Psoas muscle (tissue), 8 donors: ENCODE data around the gene BORCS6. TPM values are rescaled to one million over a fixed set of nuclear protein-coding genes. Genes with fewer than 3 reads are reported as not detected.

Experiments
- ATAC-seq, 4 donors: fragments of 200-7000 bp; cut with Tn5 transposase; one replicate each; pipeline ENCODE4 v1.9.1; 2020; ENCODE audit warnings: moderate library complexity in 3 of 4, mild to moderate bottlenecking in 2 of 4
- DNase-seq, 2 donors: peaks; one replicate each; pipeline ENCODE4 v3.0.0-alpha.2; 2020
- H3K27ac ChIP-seq: fragments of 200-600 bp; one replicate; pipeline ENCODE4 v1.8.0; 2022
- H3K27me3 ChIP-seq, 3 donors: fragments of 200-600 bp in 1 of 3; one replicate each; pipeline versions ENCODE4 v1.6.1 to v1.8.0; 2013 to 2022; ENCODE audit warnings: low read length in 2 of 3, mild to moderate bottlenecking in 2 of 3, moderate library complexity in 1 of 3; ENCODE audit not compliant: insufficient read depth in 3 of 3
- H3K36me3 ChIP-seq, 2 donors: fragments of 200-600 bp in 1 of 2; one replicate each; pipeline versions ENCODE4 v1.6.1 to v1.8.0; 2013 to 2022; ENCODE audit warnings: low read depth in 1 of 2, mild to moderate bottlenecking in 1 of 2, moderate library complexity in 1 of 2; ENCODE audit not compliant: insufficient read depth in 1 of 2
- H3K4me1 ChIP-seq: fragments of 200-600 bp; one replicate; pipeline ENCODE4 v1.8.0; 2022
- H3K4me3 ChIP-seq: fragments of 200-600 bp; one replicate; pipeline ENCODE4 v1.8.0; 2022; ENCODE audit warnings: mild to moderate bottlenecking
- H3K9me3 ChIP-seq: fragments of 200-600 bp; one replicate; pipeline ENCODE4 v1.8.0; 2022
- WGBS, 3 donors: extraction: QIAGEN DNeasy Blood & Tissue Kit; methylation state at CpG; one replicate each; pipeline versions ENCODE4 v1.1.6 to v1.1.7; 2013; 5-methylcytosine and 5-hydroxymethylcytosine counted together
- intact Hi-C, 2 donors: fragments of 100-400 bp; cut with DNase I; formaldehyde crosslinking; loops; one replicate each; pipeline versions ENCODE4 v1.11.0 to v1.14.2; 2022
- polyA plus RNA-seq, 3 donors: library from polyadenylated mRNA; stranded (reverse); fragments of 200-250 nt; gene quantifications; one replicate each; pipeline ENCODE4 v1.2.3, GENCODE V29; 2013
- total RNA-seq, 4 donors: library from RNA; stranded (reverse); fragmentation: NEBNext Ultra II Directional in 2 of 4; extraction: Animal tissue kit (Norgen Biotek cat#: 25700) in 2 of 4; gene quantifications; one replicate each; pipeline versions ENCODE4 v1.2.1 to v1.2.4, GENCODE V29; 2021 to 2023
- TF ChIP-seq, protein P1 (sequence below): fragments of 200-600 bp; IDR thresholded peaks from one replicate; pipeline ENCODE4 v1.8.0; 2022; ENCODE audit warnings: antibody characterized with exemption
- donor health status: healthy with polysubstance abuse.
- donor health status: DM: no; HTN: no; CAD: no; lungs with moderate emphysema.
- donor health status: Bipolar disorder and iron deficiency.
- donor health status: healthy.
- donor health status: DM: yes; HTN: yes; CAD: no.
- donor health status: DM: no; HTN: no; CAD: no.
- donor health status: DM: no; HTN: no; CAD: no.
- donor health status: DM: yes; HTN: yes; CAD: no.

BORCS6 gene
- total and polyA plus RNA-seq, 7 donors: 8.8 to 19.3 (median 11.2) TPM

GRCh38 chr17:8147805-8148404 is 42.1 kb downstream of the BORCS6 start:
- 77 to 90% (median 88%) methylated on average over 10 to 13 of the region's 13 CpGs for WGBS, 3 donors
- Histone ChIP-seq H3K27ac (peak overlapping the region; percentile 100), H3K36me3 (peaks cover 26 to 80% of the 10 kb centered on the region in 2 donors), H3K9me3 (no peaks in the 10 kb centered on the region), H3K4me1 (peaks cover 40% of the 10 kb centered on the region), H3K4me3 (no peak overlapping the region), H3K27me3 (no peaks in the 10 kb centered on the region)
- intact Hi-C loops: loop anchor here in 1 of 2 donors (10.0 kb wide), 1 partner anchor 903 kb away; the partner anchor contains the start of gene GABARAP
- TF ChIP-seq, protein P1, sequence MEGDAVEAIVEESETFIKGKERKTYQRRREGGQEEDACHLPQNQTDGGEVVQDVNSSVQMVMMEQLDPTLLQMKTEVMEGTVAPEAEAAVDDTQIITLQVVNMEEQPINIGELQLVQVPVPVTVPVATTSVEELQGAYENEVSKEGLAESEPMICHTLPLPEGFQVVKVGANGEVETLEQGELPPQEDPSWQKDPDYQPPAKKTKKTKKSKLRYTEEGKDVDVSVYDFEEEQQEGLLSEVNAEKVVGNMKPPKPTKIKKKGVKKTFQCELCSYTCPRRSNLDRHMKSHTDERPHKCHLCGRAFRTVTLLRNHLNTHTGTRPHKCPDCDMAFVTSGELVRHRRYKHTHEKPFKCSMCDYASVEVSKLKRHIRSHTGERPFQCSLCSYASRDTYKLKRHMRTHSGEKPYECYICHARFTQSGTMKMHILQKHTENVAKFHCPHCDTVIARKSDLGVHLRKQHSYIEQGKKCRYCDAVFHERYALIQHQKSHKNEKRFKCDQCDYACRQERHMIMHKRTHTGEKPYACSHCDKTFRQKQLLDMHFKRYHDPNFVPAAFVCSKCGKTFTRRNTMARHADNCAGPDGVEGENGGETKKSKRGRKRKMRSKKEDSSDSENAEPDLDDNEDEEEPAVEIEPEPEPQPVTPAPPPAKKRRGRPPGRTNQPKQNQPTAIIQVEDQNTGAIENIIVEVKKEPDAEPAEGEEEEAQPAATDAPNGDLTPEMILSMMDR: no peak
- DNase-seq (no peak), ATAC-seq (no peak)

GRCh38 chr17:8147141-8147804 is 42.7 kb downstream of the BORCS6 start:
- H3K27ac ChIP-seq: peak overlapping the region; percentile 100
- ATAC-seq (no peak), DNase-seq (peak; percentile 6 to 59)
- peaks cover 37% of the 10 kb centered on the region for H3K4me1 ChIP-seq
- no peak overlapping the region for H3K4me3 ChIP-seq
- H3K9me3 ChIP-seq: no peaks in the 10 kb centered on the region
- H3K36me3 ChIP-seq: peaks cover 30 to 86% of the 10 kb centered on the region in 2 donors
- intact Hi-C loops: loop anchor here in 1 of 2 donors (10.0 kb wide), 1 partner anchor 902 kb away; the partner anchor contains the start of gene GABARAP
- TF ChIP-seq, protein P1: no peak
- no peaks in the 10 kb centered on the region for H3K27me3 ChIP-seq
- WGBS, 3 donors: 81 to 89% (median 81%) methylated on average over 26 of the region's 26 CpGs

DNA sequence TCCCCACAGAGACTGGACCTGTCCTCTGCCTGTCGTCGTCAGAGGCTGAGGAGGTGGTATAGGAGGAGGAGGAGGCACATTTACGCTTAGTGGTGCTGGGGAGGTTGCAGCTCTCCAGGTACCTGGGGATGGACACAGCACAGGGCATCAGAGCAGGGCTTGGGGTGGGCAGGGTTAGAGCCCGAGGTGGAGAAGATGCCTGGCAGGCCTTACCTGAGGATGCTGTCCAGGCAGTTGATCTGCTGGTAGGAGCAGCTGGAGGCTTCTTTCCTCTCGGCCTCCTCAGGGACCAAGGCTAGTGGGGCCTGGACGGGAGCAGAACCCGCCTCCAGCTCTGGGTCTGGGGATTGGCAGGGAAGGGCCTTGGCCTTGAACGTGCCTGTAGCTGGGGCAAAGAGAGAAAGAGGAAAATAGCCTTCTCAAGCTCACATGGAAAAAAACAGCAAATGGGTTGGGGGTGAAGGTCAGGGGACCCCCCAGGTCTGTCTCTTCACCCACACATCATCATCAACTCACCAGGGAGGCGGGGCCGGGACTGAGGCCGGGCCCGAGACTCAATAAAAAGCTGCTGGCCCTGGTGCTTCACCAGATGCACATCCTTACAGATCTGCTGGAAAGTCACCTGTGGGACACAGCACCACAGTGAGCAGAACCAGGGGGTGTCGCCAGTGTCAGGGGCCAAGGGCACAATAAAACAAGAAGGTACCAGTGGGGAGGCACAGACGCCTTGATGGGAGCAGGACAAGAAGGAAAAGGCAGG is 43.4 kb downstream of the BORCS6 start:
- ATAC-seq: no peak
- peak overlapping the region; percentile 100 for H3K27ac ChIP-seq
- H3K4me1 ChIP-seq: peaks cover 43% of the 10 kb centered on the region
- intact Hi-C loops: loop anchor here in 1 of 2 donors (10.0 kb wide), 1 partner anchor 902 kb away; the partner anchor contains the start of gene GABARAP
- DNase-seq: peak in 1 of 2 donors; percentile 12
- TF ChIP-seq, protein P1: no peak
- H3K9me3 ChIP-seq: no peaks in the 10 kb centered on the region
- H3K4me3 ChIP-seq: no peak overlapping the region
- no peaks in the 10 kb centered on the region for H3K27me3 ChIP-seq
- WGBS, 3 donors: 86 to 90% (median 86%) methylated on average over 14 of the region's 14 CpGs
- H3K36me3 ChIP-seq: peaks cover 31 to 93% of the 10 kb centered on the region in 2 donors

GRCh38 chr17:8145811-8146210 is 44.2 kb downstream of the BORCS6 start:
- ATAC-seq (no peak), DNase-seq (peak; percentile 16 to 57)
- TF ChIP-seq, protein P1: no peak
- intact Hi-C loops: loop anchor here in 1 of 2 donors (10.0 kb wide), 1 partner anchor 901 kb away; the partner anchor contains the start of gene GABARAP
- Histone ChIP-seq H3K4me1 (peaks cover 42% of the 10 kb centered on the region), H3K9me3 (no peaks in the 10 kb centered on the region), H3K36me3 (peaks cover 31 to 100% of the 10 kb centered on the region in 2 donors), H3K27ac (peak overlapping the region; percentile 100), H3K4me3 (no peak overlapping the region), H3K27me3 (no peaks in the 10 kb centered on the region)
- WGBS, 3 donors: 84 to 95% (median 86%) methylated on average over 12 of the region's 12 CpGs
